Small intestine (tissue), 7 donors: ENCODE measurements around the gene SH3RF1. TPM values are rescaled to one million over a fixed set of nuclear protein-coding genes. Genes with fewer than 3 reads are reported as not detected.
A peak's percentile ranks its signal among the peaks of the same experiment; 100 is the strongest.
"Not testable (repeated sequence)": the region's sequence is repeated elsewhere in the genome, so short reads cannot be mapped to it uniquely, and the experiment has no call there.

Experiments
- DNase-seq, 2 donors: peaks; one replicate each; pipeline versions ENCODE4 v3.0.0 to v3.0.0-alpha.2; 2013
- FAIRE-seq: peaks from 2 replicates; lab custom pipeline; 2012; peaks lifted over from hg19 to GRCh38; lab: Jason Lieb, UNC
- H3K27ac ChIP-seq, 3 donors: one replicate each; pipeline ENCODE4 v1.5.1; 2013; ENCODE audit warnings: low read length in 2 of 3, mild to moderate bottlenecking in 2 of 3, control low read depth in 1 of 3, inconsistent platforms in 1 of 3, low read depth in 1 of 3, moderate library complexity in 1 of 3
- H3K27me3 ChIP-seq, 3 donors: one replicate each; pipeline ENCODE4 v1.6.1; 2013; ENCODE audit warnings: low read length in 3 of 3, inconsistent platforms in 1 of 3; ENCODE audit not compliant: control insufficient read depth in 3 of 3, insufficient read depth in 3 of 3
- H3K36me3 ChIP-seq, 3 donors: one replicate each; pipeline ENCODE4 v1.6.1; 2013; ENCODE audit warnings: low read length in 3 of 3, inconsistent platforms in 1 of 3, low read depth in 1 of 3, mild to moderate bottlenecking in 1 of 3, moderate library complexity in 1 of 3; ENCODE audit not compliant: control insufficient read depth in 3 of 3, insufficient read depth in 2 of 3
- H3K4me1 ChIP-seq, 3 donors: one replicate each; pipeline ENCODE4 v1.6.1; 2013; ENCODE audit warnings: low read length in 2 of 3, inconsistent platforms in 1 of 3, low read depth in 1 of 3, mild to moderate bottlenecking in 1 of 3, moderate library complexity in 1 of 3; ENCODE audit not compliant: control insufficient read depth in 3 of 3, insufficient read depth in 2 of 3
- H3K4me3 ChIP-seq, 3 donors: one replicate each; pipeline ENCODE4 v1.5.1; 2013; ENCODE audit warnings: low read length in 3 of 3, control low read depth in 1 of 3, inconsistent platforms in 1 of 3, low read depth in 1 of 3, mild to moderate bottlenecking in 1 of 3, moderate library complexity in 1 of 3
- H3K9me3 ChIP-seq, 2 donors: one replicate each; pipeline ENCODE4 v1.6.1; 2013; ENCODE audit warnings: low read depth in 1 of 2, low read length in 1 of 2; ENCODE audit not compliant: control insufficient read depth in 2 of 2, insufficient read depth in 1 of 2
- WGBS, 3 donors: extraction: QIAGEN DNeasy Blood & Tissue Kit; methylation state at CpG; one replicate each; pipeline ENCODE4 v1.1.7; 2013; 5-methylcytosine and 5-hydroxymethylcytosine counted together
- polyA plus RNA-seq, 4 donors: library from polyadenylated mRNA; stranded (reverse) in 3 of 4; unstranded in 1 of 4; fragments of 200-250 nt in 3 of 4; fragments of 120-200 nt in 1 of 4; gene quantifications; one replicate each; pipeline versions ENCODE4 v1.2.1 to v1.2.3, GENCODE V29; 2013
- donor health status: healthy with polysubstance abuse.
- donor health status: control.
- donor health status: control.
- donor health status: Bipolar disorder and iron deficiency.
- donor health status: healthy.

SH3RF1 gene
- polyA plus RNA-seq, 4 donors, result 10.7 to 35.6 (median 11.5) TPM

GRCh38 chr4:169202878-169203277, 67.9 kb downstream of the SH3RF1 start:
- no peak for DNase-seq
- Histone ChIP-seq H3K4me3 (no peak overlapping the region), H3K4me1 (peaks cover 0 to 8% (median 7%) of the 10 kb centered on the region in 3 donors), H3K9me3 (no peaks in the 10 kb centered on the region), H3K36me3 (peaks cover 0 to 6% (median 0%) of the 10 kb centered on the region in 3 donors), H3K27ac (no peak overlapping the region), H3K27me3 (no peaks in the 10 kb centered on the region)
- FAIRE-seq, result no peak
- WGBS, 3 donors, result 48 to 77% (median 72%) methylated on average over 1 of the region's 1 CpG

- no peak for DNase-seq
- peaks cover 0 to 8% (median 7%) of the 10 kb centered on the region in 3 donors for H3K4me1 ChIP-seq
- WGBS, 3 donors, result 40 to 58% (median 50%) methylated on average over 3 of the region's 3 CpGs
- H3K27ac ChIP-seq, result peak overlapping the region in 2 of 3 donors; percentile 8 to 39
- H3K4me3 ChIP-seq, result no peak overlapping the region
- no peaks in the 10 kb centered on the region for H3K9me3 ChIP-seq
- no peaks in the 10 kb centered on the region for H3K27me3 ChIP-seq
- peaks cover 0 to 4% (median 0%) of the 10 kb centered on the region in 3 donors for H3K36me3 ChIP-seq
- no peak for FAIRE-seq
Observed at GRCh38 chr4:169202145-169202699, 68.5 kb downstream of the SH3RF1 start.

- 57 to 83% (median 75%) methylated on average over 5 of the region's 5 CpGs for WGBS, 3 donors
- Histone ChIP-seq H3K36me3 (no peaks in the 10 kb centered on the region), H3K4me3 (no peak overlapping the region), H3K9me3 (no peaks in the 10 kb centered on the region), H3K4me1 (peaks cover 0 to 8% (median 7%) of the 10 kb centered on the region in 3 donors), H3K27me3 (no peaks in the 10 kb centered on the region), H3K27ac (peak overlapping the region in 2 of 3 donors; percentile 39 to 67)
- DNase-seq (no peak), FAIRE-seq (no peak)
Observed at GRCh38 chr4:169201222-169202144, 69.3 kb downstream of the SH3RF1 start.

- no peaks in the 10 kb centered on the region for H3K27me3 ChIP-seq
- no peak overlapping the region for H3K4me3 ChIP-seq
- 80 to 84% (median 83%) methylated on average over 4 of the region's 4 CpGs for WGBS, 3 donors
- no peak for DNase-seq
- FAIRE-seq, result no peak
- peaks cover 0 to 8% (median 7%) of the 10 kb centered on the region in 3 donors for H3K4me1 ChIP-seq
- H3K27ac ChIP-seq, result no peak overlapping the region
- H3K9me3 ChIP-seq, result peaks cover 0 to 4% of the 10 kb centered on the region in 2 donors
- H3K36me3 ChIP-seq, result no peaks in the 10 kb centered on the region
Observed at GRCh38 chr4:169200361-169201030, 70.3 kb downstream of the SH3RF1 start.

- peaks cover 0 to 4% of the 10 kb centered on the region in 2 donors for H3K9me3 ChIP-seq
- no peaks in the 10 kb centered on the region for H3K36me3 ChIP-seq
- no peak overlapping the region for H3K27ac ChIP-seq
- FAIRE-seq (no peak), DNase-seq (no peak)
- H3K27me3 ChIP-seq, result no peaks in the 10 kb centered on the region
- H3K4me1 ChIP-seq, result peaks cover 0 to 8% (median 7%) of the 10 kb centered on the region in 3 donors
- no peak overlapping the region for H3K4me3 ChIP-seq
- 66 to 74% (median 72%) methylated on average over 3 of the region's 3 CpGs for WGBS, 3 donors
Observed at GRCh38 chr4:169199184-169199583, 71.6 kb downstream of the SH3RF1 start.

GRCh38 chr4:169198167-169198566, 72.6 kb downstream of the SH3RF1 start:
- no peak for FAIRE-seq

GRCh38 chr4:169197206-169197605, 73.5 kb downstream of the SH3RF1 start:
- H3K4me1 ChIP-seq, H3K4me3 ChIP-seq, H3K36me3 ChIP-seq, H3K27ac ChIP-seq, H3K27me3 ChIP-seq, H3K9me3 ChIP-seq, DNase-seq, FAIRE-seq: not testable (repeated sequence)
- 91 to 95% (median 92%) methylated on average over 11 of the region's 11 CpGs for WGBS, 3 donors

More at GRCh38 chr4:169198167-169198566, 72.6 kb downstream of the SH3RF1 start:
- no peaks in the 10 kb centered on the region for H3K27me3 ChIP-seq
- DNase-seq, result no peak
- peaks cover 0 to 8% (median 7%) of the 10 kb centered on the region in 3 donors for H3K4me1 ChIP-seq
- no peak overlapping the region for H3K27ac ChIP-seq
- H3K9me3 ChIP-seq, result peaks cover 0 to 4% of the 10 kb centered on the region in 2 donors
- no peaks in the 10 kb centered on the region for H3K36me3 ChIP-seq
- no peak overlapping the region for H3K4me3 ChIP-seq

GRCh38 chr4:169195032-169195431, 75.7 kb downstream of the SH3RF1 start:
- Histone ChIP-seq H3K27me3 (no peaks in the 10 kb centered on the region), H3K4me3 (no peak overlapping the region), H3K9me3 (peaks cover 0 to 4% of the 10 kb centered on the region in 2 donors), H3K27ac (no peak overlapping the region), H3K4me1 (peaks cover 0 to 2% (median 0%) of the 10 kb centered on the region in 3 donors), H3K36me3 (no peaks in the 10 kb centered on the region)
- FAIRE-seq (no peak), DNase-seq (no peak)
